HepG2 (cell line): ENCODE results near the gene CNEP1R1. TPM values are rescaled to one million over a fixed set of nuclear protein-coding genes. Genes with fewer than 3 reads are reported as not detected.
A peak's percentile ranks its signal among the peaks of the same experiment; 100 is the strongest.

Experiments
- ATAC-seq: fragments of 200-7000 bp; cut with Tn5 transposase; 3 replicates; pipeline ENCODE4 v1.9.1; 2020; ENCODE audit warnings: mild to moderate bottlenecking, moderate library complexity
- BruUV-seq: library from RNA; stranded (reverse); fragments of 400-500 nt; replicated peaks from 2 replicates; lab custom pipeline; 2021; lab: Mats Ljungman, UMichigan
- CTCF ChIA-PET: fragments of 300-600 bp; formaldehyde crosslinking; extraction: SDS; loops from one replicate; lab custom pipeline; 2021; ENCODE audit warnings: low total read pairs, inconsistent platforms, low intra/inter-chr PET ratio; lab: Yijun Ruan, JAX
- POLR2A ChIA-PET: fragments of 350-600 bp; sonication (Branson Sonifier 250); formaldehyde crosslinking; loops from one replicate; lab custom pipeline; 2020; ENCODE audit warnings: antibody characterized with exemption, inconsistent platforms; lab: Yijun Ruan, JAX
- DNase-seq: peaks from one replicate; pipeline ENCODE4 v3.0.0-alpha.2; 2015; ENCODE audit warnings: low spot score
- FAIRE-seq: peaks from 3 replicates; lab custom pipeline; 2011; peaks lifted over from hg19 to GRCh38; lab: Jason Lieb, UNC
- H2AFZ ChIP-seq: one replicate; pipeline ENCODE4 v1.6.1; 2011; ENCODE audit warnings: low read length, inconsistent platforms
- H3K27ac ChIP-seq: fragments of 300-600 bp; 3 replicates; pipeline ENCODE4 v1.8.0; 2011; ENCODE audit warnings: mixed run types, mild to moderate bottlenecking, mixed read lengths, low read length, inconsistent platforms; ENCODE audit not compliant: insufficient read depth; ENCODE audit errors: extremely low read length
- H3K27me3 ChIP-seq, 2 experiments: fragments of 200-600 bp in 1 of 2; 2 replicates in 1 of 2; 3 replicates in 1 of 2; pipeline versions ENCODE4 v1.6.0 to v1.8.0; 2011; ENCODE audit warnings: low read length in 2 of 2, mild to moderate bottlenecking in 2 of 2, moderate library complexity in 2 of 2, inconsistent platforms in 1 of 2; ENCODE audit not compliant: insufficient read depth in 2 of 2, control insufficient read depth in 1 of 2
- H3K36me3 ChIP-seq, 2 experiments: fragments of 200-600 bp in 1 of 2; replicated peaks in 1 of 2; 2 replicates in 1 of 2; 3 replicates in 1 of 2; pipeline versions ENCODE4 v1.5.1 to v1.8.0; 2011; ENCODE audit warnings: low read length in 2 of 2, inconsistent platforms in 1 of 2; ENCODE audit not compliant: insufficient read depth in 2 of 2, control insufficient read depth in 1 of 2
- H3K4me1 ChIP-seq: 2 replicates; pipeline ENCODE4 v1.5.1; 2012; ENCODE audit warnings: low read length, inconsistent platforms; ENCODE audit not compliant: insufficient read depth
- H3K4me2 ChIP-seq: 2 replicates; pipeline ENCODE4 v1.6.0; 2011; ENCODE audit warnings: low read depth, low read length, inconsistent platforms
- H3K4me3 ChIP-seq, 3 experiments: fragments of 200-600 bp in 1 of 3; sonication (generic), shearing (Covaris generic) in 1 of 3; replicated peaks in 1 of 3; 2 replicates each; pipeline ENCODE4 v1.5.1; 2011 to 2016; ENCODE audit warnings: low read length in 3 of 3, inconsistent platforms in 2 of 3, low read depth in 2 of 3, mild to moderate bottlenecking in 2 of 3, control low read depth in 1 of 3, mixed read lengths in 1 of 3; ENCODE audit not compliant: insufficient read depth in 1 of 3
- H3K79me2 ChIP-seq: one replicate; pipeline ENCODE4 v1.6.1; 2011; ENCODE audit warnings: low read length, inconsistent platforms; ENCODE audit not compliant: insufficient read depth
- H3K9ac ChIP-seq: 2 replicates; pipeline ENCODE4 v1.6.0; 2011; ENCODE audit warnings: mild to moderate bottlenecking, low read depth, low read length, inconsistent platforms; ENCODE audit not compliant: insufficient read depth
- H3K9me3 ChIP-seq: 2 replicates; pipeline ENCODE4 v1.5.1; 2012; ENCODE audit warnings: mild to moderate bottlenecking, low read length
- H4K20me1 ChIP-seq: 2 replicates; pipeline ENCODE4 v1.6.0; 2011; ENCODE audit warnings: inconsistent platforms, mild to moderate bottlenecking, low read length, moderate library complexity; ENCODE audit not compliant: insufficient read depth
- MAF1 ChIP-seq: sonication (generic); formaldehyde crosslinking; IDR thresholded peaks from 2 replicates; pipeline ENCODE4 v1.5.0; 2020; ENCODE audit warnings: missing genetic modification reagents, borderline replicate concordance
- MNT ChIP-seq: fragments of 450-650 bp; IDR thresholded peaks from 2 replicates; pipeline ENCODE4 v1.6.1; 2016
- ZKSCAN1 ChIP-seq: fragments of 150-350 bp; IDR thresholded peaks from 2 replicates; pipeline ENCODE4 v1.6.1; 2014; ENCODE audit warnings: low read length
- ZNF12 ChIP-seq: sonication (generic); formaldehyde crosslinking; IDR thresholded peaks from 2 replicates; pipeline ENCODE4 v1.5.0; 2020; ENCODE audit warnings: missing genetic modification reagents
- ZNF124 ChIP-seq: sonication (generic); formaldehyde crosslinking; IDR thresholded peaks from 2 replicates; pipeline ENCODE4 v1.4.0; 2020; ENCODE audit warnings: missing genetic modification reagents
- ZNF557 ChIP-seq: sonication (generic); formaldehyde crosslinking; IDR thresholded peaks from 2 replicates; pipeline ENCODE4 v1.4.0; 2020; ENCODE audit warnings: missing genetic modification reagents
- ZNF605 ChIP-seq: sonication (generic); formaldehyde crosslinking; IDR thresholded peaks from 2 replicates; pipeline ENCODE4 v1.8.0; 2022; ENCODE audit warnings: mild to moderate bottlenecking, missing genetic modification reagents
- WGBS: methylation state at CpG from one replicate; pipeline ENCODE4 v1.1.6; 2017; ENCODE audit warnings: low lambda C conversion rate; 5-methylcytosine and 5-hydroxymethylcytosine counted together
- in situ Hi-C: cut with HindIII; loops from 2 replicates; pipeline ENCODE4 v1.10.0; 2017; ENCODE audit warnings: low pct_unique_long_range_greater_than_20kb; ENCODE audit not compliant: extremely low pct_ligation_motif_present
- intact Hi-C: fragments of 100-400 bp; cut with micrococcal nuclease; formaldehyde crosslinking; loops from one replicate; pipeline ENCODE4 v1.10.0; 2022; ENCODE audit not compliant: unreplicated experiment
- polyA plus RNA-seq, 8 experiments: library from polyadenylated mRNA; depleted of rRNA in 3 of 8; stranded (reverse) in 7 of 8; unstranded in 1 of 8; fragments of >200 nt; fragmentation: Illumina TruSeq in 4 of 8; extraction: Trizol in 4 of 8; gene quantifications; 2 replicates each; pipeline versions ENCODE4 v1.2.1 to v1.2.3, GENCODE V29; 2011 to 2016; ENCODE audit warnings: low read depth in 4 of 8, missing spikeins in 1 of 8, mixed read lengths in 1 of 8; ENCODE audit not compliant: insufficient read depth in 1 of 8
- total RNA-seq, 5 experiments: library from RNA; depleted of rRNA; stranded (reverse); fragments of >200 nt; fragmentation: Illumina TruSeq; extraction: Trizol; gene quantifications; 2 replicates each; pipeline ENCODE4 v1.2.3, GENCODE V29; 2016; ENCODE audit warnings: low read depth in 1 of 5

CNEP1R1 gene
- total and polyA plus RNA-seq, 2 of the 13 experiments (the other 11 are each of a cell fraction or from before 2014, with no cell fraction given) = 23.6 to 26.8 TPM

- POLR2A ChIA-PET = no interaction called here
- peak overlapping the region; percentile 62 for H2AFZ ChIP-seq
- H3K4me2 ChIP-seq = peak overlapping the region; percentile 69
- H3K9me3 ChIP-seq = no peaks in the 10 kb centered on the region
- H3K36me3 ChIP-seq = no peaks in the 10 kb centered on the region
- no peak overlapping the region for H3K9ac ChIP-seq
- in situ Hi-C loops = no loop called here
- BruUV-seq = no TSS peak
- TF ChIP-seq MAF1 = no peak
- 0 out of 2 replicates have a peak, but pooled peaks have one; percentile 29 for TF ChIP-seq ZKSCAN1
- no peak for TF ChIP-seq ZNF12 (CRISPR knock-in tag)
- TF ChIP-seq ZNF605 (CRISPR knock-in tag) = no peak
- no peak for TF ChIP-seq ZNF557 (CRISPR knock-in tag)
- DNase-seq (no peak), FAIRE-seq (no peak), ATAC-seq (no peak)
- H3K27me3 ChIP-seq = 0 out of 5 replicates have a peak, but pooled peaks cover 0 to 3% of the 10 kb centered on the region in 2 experiments
- H4K20me1 ChIP-seq = no peaks in the 10 kb centered on the region
- H3K79me2 ChIP-seq = no peaks in the 10 kb centered on the region
- intact Hi-C loops = no loop called here
- H3K27ac ChIP-seq = no peak overlapping the region
- CTCF ChIA-PET = no interaction called here
- no peak overlapping the region for H3K4me3 ChIP-seq
- peaks cover 12% of the 10 kb centered on the region for H3K4me1 ChIP-seq
- WGBS = 49% methylated on average over 5 of the region's 5 CpGs
Measured at GRCh38 chr16:49987381-49987780, 37.6 kb upstream of the CNEP1R1 start.

GRCh38 chr16:49992825-49993224 is 32.2 kb upstream of the CNEP1R1 start:
- 46% methylated on average over 7 of the region's 8 CpGs for WGBS

More at GRCh38 chr16:49992825-49993224, 32.2 kb upstream of the CNEP1R1 start:
- no peak overlapping the region for H3K4me2 ChIP-seq
- H2AFZ ChIP-seq = no peak overlapping the region
- H3K4me1 ChIP-seq = no peaks in the 10 kb centered on the region
- no TSS peak for BruUV-seq
- H3K9ac ChIP-seq = no peak overlapping the region
- no peaks in the 10 kb centered on the region for H3K79me2 ChIP-seq
- no peak for TF ChIP-seq ZNF124 (CRISPR knock-in tag)
- peak; percentile 83 for TF ChIP-seq MNT
- no peak for DNase-seq
- H3K36me3 ChIP-seq = no peaks in the 10 kb centered on the region
- no peaks in the 10 kb centered on the region for H4K20me1 ChIP-seq
- in situ Hi-C loops = no loop called here
- intact Hi-C loops = no loop called here
- ChIA-PET POLR2A (no interaction called here), CTCF (no interaction called here)
- no peak for FAIRE-seq
- no peak overlapping the region for H3K27ac ChIP-seq
- H3K27me3 ChIP-seq = 0 out of 5 replicates have a peak, but pooled peaks cover 0 to 3% of the 10 kb centered on the region in 2 experiments
- ATAC-seq = no peak
- H3K9me3 ChIP-seq = no peaks in the 10 kb centered on the region
- H3K4me3 ChIP-seq = no peak overlapping the region
